PFSK-1 (cell line): Measurements from ENCODE around the gene TTLL11.

Experiments used
- FOXP2 ChIP-seq: optimal IDR thresholded peaks from 2 replicates; pipeline ENCODE3; 2011; ENCODE audit warnings: borderline replicate concordance, control low read depth, inconsistent platforms; ENCODE audit not compliant: insufficient read depth; ENCODE audit errors: extremely low read length, extremely low read depth
- POLR2AphosphoS5 ChIP-seq: IDR thresholded peaks from 2 replicates; pipeline ENCODE4 v1.6.1; 2012; ENCODE audit warnings: low read depth, mild to moderate bottlenecking, control low read depth, low read length, moderate library complexity
- SIN3A ChIP-seq: IDR thresholded peaks from 2 replicates; pipeline ENCODE4 v1.6.1; 2012; ENCODE audit warnings: mild to moderate bottlenecking, low read length, moderate library complexity, borderline replicate concordance; ENCODE audit not compliant: insufficient read depth
- TAF1 ChIP-seq: IDR thresholded peaks from 2 replicates; pipeline ENCODE4 v1.6.1; 2012; ENCODE audit warnings: low read length, control low read depth, borderline replicate concordance; ENCODE audit not compliant: insufficient read depth
- TF ChIP-seq, protein P1 (sequence below), 2 experiments: IDR thresholded peaks; 2 replicates each; pipeline versions ENCODE4 v1.6.1 to v1.8.0; 2011 to 2012; ENCODE audit warnings: low read depth in 2 of 2, low read length in 2 of 2, control low read depth in 1 of 2, inconsistent platforms in 1 of 2, mild to moderate bottlenecking in 1 of 2, moderate library complexity in 1 of 2; ENCODE audit not compliant: insufficient read depth in 1 of 2

Gene TTLL11

DNA sequence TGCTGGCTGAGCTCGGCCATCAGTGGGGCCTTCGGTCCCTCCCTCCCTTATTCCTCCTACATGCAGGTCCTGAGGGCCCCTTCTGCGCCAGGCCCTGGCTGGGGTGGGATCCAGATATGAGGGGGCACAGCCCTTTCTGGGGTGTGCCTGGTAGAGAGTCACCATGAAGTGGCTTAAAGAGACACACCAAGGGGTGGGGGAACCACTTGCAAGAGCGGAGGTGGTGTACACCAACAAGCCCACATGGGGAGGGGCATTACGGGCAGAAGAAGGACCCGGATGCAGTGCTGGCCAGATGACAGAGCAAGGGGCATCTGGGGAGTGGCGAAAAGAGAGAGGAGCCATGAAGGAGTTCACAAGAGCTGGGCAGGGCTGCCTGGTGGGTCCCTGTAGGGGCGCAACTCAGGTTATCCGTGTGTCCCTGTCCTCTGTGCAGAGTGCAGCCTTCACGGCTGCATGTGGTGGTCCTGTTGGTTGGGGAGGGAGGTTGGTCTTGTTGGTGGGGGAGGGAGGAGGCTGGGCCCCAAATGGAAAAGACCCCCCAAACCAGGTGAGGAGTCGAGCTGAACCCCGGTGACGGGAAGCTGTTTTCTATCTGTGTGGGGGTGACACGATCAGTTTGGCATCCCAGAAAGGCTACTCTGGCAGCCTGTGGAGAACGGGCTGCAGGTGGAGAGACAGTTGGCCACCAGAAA is 283.6 kb downstream of the TTLL11 start:
- TF ChIP-seq, protein P1, sequence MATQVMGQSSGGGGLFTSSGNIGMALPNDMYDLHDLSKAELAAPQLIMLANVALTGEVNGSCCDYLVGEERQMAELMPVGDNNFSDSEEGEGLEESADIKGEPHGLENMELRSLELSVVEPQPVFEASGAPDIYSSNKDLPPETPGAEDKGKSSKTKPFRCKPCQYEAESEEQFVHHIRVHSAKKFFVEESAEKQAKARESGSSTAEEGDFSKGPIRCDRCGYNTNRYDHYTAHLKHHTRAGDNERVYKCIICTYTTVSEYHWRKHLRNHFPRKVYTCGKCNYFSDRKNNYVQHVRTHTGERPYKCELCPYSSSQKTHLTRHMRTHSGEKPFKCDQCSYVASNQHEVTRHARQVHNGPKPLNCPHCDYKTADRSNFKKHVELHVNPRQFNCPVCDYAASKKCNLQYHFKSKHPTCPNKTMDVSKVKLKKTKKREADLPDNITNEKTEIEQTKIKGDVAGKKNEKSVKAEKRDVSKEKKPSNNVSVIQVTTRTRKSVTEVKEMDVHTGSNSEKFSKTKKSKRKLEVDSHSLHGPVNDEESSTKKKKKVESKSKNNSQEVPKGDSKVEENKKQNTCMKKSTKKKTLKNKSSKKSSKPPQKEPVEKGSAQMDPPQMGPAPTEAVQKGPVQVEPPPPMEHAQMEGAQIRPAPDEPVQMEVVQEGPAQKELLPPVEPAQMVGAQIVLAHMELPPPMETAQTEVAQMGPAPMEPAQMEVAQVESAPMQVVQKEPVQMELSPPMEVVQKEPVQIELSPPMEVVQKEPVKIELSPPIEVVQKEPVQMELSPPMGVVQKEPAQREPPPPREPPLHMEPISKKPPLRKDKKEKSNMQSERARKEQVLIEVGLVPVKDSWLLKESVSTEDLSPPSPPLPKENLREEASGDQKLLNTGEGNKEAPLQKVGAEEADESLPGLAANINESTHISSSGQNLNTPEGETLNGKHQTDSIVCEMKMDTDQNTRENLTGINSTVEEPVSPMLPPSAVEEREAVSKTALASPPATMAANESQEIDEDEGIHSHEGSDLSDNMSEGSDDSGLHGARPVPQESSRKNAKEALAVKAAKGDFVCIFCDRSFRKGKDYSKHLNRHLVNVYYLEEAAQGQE (IDR thresholded peaks at IDR 0.05; ENCODE audit: insufficient read depth in 1 of 2, low read depth in 2 of 2, low read length in 2 of 2) = no peak

DNA sequence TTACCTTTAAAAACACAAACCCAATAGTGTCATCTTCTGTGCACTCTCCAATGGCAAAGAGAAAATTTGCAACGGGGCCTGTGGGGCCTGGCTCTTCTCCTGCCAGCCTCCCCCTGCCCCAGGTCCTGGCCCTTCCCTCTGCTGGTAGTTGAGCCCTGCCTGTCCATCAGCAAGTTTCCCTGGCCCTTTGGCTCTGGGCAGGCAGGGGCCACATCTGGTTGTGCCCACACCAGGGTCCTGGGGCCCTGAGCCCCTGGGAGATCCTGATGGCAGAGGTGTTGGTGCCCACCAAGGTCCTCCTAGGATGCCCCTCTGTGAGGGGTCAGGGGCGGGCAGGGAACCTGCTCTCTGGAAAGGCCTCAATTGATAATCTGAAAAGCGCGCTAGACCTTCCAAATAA is 284.3 kb downstream of the TTLL11 start:
- no peak for TF ChIP-seq SIN3A
- no peak for TF ChIP-seq POLR2AphosphoS5
- TF ChIP-seq TAF1 = no peak
- TF ChIP-seq, protein P1 (IDR thresholded peaks at IDR 0.05; ENCODE audit: insufficient read depth in 1 of 2, low read depth in 2 of 2, low read length in 2 of 2) = no peak
- no peak for TF ChIP-seq FOXP2

DNA sequence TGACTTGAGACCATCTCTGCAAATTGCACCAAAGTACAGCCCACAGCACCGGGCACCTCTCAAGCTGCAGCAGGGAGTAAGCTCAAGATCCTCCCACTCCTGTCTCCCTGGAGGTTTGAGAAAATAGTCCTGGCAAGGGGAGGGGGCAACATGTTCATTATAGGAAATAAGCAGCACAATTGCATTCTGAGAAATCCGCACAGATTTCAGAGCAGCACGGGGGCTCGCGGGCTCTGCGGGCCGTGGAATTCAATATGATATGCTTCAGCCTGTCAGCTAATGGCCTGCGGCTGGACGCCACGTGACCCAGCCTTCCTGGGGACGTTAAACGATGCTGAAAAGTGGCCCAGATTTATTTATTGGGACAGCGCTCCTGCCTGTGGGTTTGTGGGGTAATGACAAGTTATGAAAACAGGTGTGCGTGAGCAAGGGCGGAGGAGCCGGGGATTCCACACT is 285.3 kb downstream of the TTLL11 start:
- TF ChIP-seq FOXP2 (no peak), POLR2AphosphoS5 (no peak), SIN3A (no peak), TAF1 (no peak)
- TF ChIP-seq, protein P1 (IDR thresholded peaks at IDR 0.05; ENCODE audit: insufficient read depth in 1 of 2, low read depth in 2 of 2, low read length in 2 of 2) = no peak

DNA sequence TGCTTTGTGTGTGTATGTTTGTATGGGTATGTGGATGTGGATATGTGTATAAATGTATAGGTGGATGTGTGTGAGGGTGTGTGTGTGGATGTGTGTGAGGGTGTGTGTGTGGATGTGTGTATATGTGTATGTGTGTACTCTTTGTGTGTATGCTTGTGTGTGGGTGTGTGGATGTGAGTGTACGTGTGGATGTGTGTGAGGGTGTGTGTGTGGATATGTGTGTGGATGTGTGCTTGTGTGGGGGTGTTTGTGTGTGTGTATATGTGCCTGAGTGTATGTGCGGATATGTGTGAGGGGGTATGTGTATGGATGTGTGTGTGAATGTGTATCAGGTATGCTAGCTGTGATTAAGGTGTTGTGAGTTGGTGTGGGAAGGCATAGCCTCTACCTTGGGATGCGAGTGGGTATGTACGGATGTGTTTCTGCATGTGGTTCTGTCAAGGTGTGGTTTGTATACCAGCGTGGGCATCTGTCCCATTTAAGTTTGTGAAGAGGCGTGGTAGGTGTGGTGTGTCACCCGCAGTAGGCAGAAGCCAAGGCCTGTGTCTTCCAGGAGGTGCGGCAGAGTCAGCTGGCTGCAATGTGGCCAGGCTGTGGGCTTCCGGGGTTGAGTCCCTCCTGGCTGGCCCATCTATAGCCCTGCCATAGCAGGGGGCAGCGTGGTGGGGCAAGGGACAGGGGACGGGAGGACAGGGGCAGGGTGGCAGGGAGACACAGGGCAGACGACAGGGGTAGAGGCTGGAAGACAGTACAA is 285.9 kb downstream of the TTLL11 start:
- no peak for TF ChIP-seq SIN3A
- no peak for TF ChIP-seq TAF1
- TF ChIP-seq POLR2AphosphoS5 = no peak
- TF ChIP-seq FOXP2 = no peak
- TF ChIP-seq, protein P1 (IDR thresholded peaks at IDR 0.05; ENCODE audit: insufficient read depth in 1 of 2, low read depth in 2 of 2, low read length in 2 of 2) = no peak

DNA sequence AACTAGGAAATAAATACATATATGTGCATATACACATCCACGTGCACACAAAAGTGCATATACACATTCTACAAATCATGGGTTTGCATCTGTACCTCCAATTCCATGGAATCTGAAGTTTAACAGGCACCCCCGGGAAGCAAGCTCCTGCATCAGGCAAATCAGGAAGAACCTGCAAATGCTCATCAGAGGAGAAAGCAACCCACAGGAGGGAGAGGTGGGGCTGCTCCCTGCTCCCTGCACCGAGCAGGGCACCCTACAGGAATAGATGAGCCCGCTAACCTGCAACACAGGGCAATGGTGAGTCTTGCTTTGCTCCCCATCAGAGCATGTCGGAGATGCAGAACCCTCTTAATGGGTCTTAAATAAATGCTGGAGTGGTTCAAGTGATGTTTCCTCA is 290.4 kb downstream of the TTLL11 start:
- no peak for TF ChIP-seq FOXP2
- TF ChIP-seq, protein P1 (IDR thresholded peaks at IDR 0.05; ENCODE audit: insufficient read depth in 1 of 2, low read depth in 2 of 2, low read length in 2 of 2) = no peak
- no peak for TF ChIP-seq SIN3A
- TF ChIP-seq TAF1 = no peak
- no peak for TF ChIP-seq POLR2AphosphoS5
